GM18511 (cell line): ENCODE data around the gene USP11.

Experiments used
- ATAC-seq: cut with Tn5 transposase; IDR thresholded peaks from one replicate; pipeline ENCODE4 v1.9.1; 2021; ENCODE audit warnings: mild to moderate bottlenecking, moderate library complexity; ENCODE audit not compliant: unreplicated experiment

Gene USP11

GRCh38 chrX:47202877-47203276 is 29.9 kb upstream of the USP11 start:
- no peak for ATAC-seq

GRCh38 chrX:47204970-47205369 is 27.8 kb upstream of the USP11 start:
- no peak for ATAC-seq

- ATAC-seq = no peak
Observed at GRCh38 chrX:47206316-47206715, 26.5 kb upstream of the USP11 start.

- ATAC-seq = no peak
Observed at GRCh38 chrX:47208108-47208507, 24.7 kb upstream of the USP11 start.

- no peak for ATAC-seq
Observed at GRCh38 chrX:47209508-47210238, 23.1 kb upstream of the USP11 start.

- ATAC-seq = no peak
Observed at GRCh38 chrX:47210661-47211425, 22.0 kb upstream of the USP11 start.

- no peak for ATAC-seq
Observed at GRCh38 chrX:47212381-47213293, 20.2 kb upstream of the USP11 start.

- ATAC-seq = no peak
Observed at GRCh38 chrX:47214435-47215077, 18.3 kb upstream of the USP11 start.

- ATAC-seq = no peak
Observed at GRCh38 chrX:47215291-47215900, 17.4 kb upstream of the USP11 start.

GRCh38 chrX:47216393-47216925 is 16.4 kb upstream of the USP11 start:
- no peak for ATAC-seq

- ATAC-seq = no peak
Observed at GRCh38 chrX:47217121-47217851, 15.5 kb upstream of the USP11 start.

GRCh38 chrX:47217852-47218279 is 14.9 kb upstream of the USP11 start:
- ATAC-seq = peak; percentile 89

- ATAC-seq = peak; percentile 64
Observed at GRCh38 chrX:47218280-47218919, 14.4 kb upstream of the USP11 start, which contains the start of gene CDK16. TSS of gene CDK16 (plus strand) at chrX:47218681. CDS start at chrX:47223558, 4,877 bp downstream.

- ATAC-seq = peak; percentile 1
Observed at GRCh38 chrX:47218920-47219815, 13.6 kb upstream of the USP11 start.

- ATAC-seq = no peak
Observed at GRCh38 chrX:47221756-47222155, 11.1 kb upstream of the USP11 start.

GRCh38 chrX:47222751-47223350 is 10.0 kb upstream of the USP11 start:
- ATAC-seq = no peak

GRCh38 chrX:47223476-47224250 is 9.1 kb upstream of the USP11 start:
- ATAC-seq = no peak
